Measurements from ENCODE around the gene DEPDC1B.
A peak's percentile ranks its signal among the peaks of the same experiment; 100 is the strongest.
"Not testable (repeated sequence)": the region's sequence is repeated elsewhere in the genome, so short reads cannot be mapped to it uniquely, and the experiment has no call there.

Gene DEPDC1B, protein sequence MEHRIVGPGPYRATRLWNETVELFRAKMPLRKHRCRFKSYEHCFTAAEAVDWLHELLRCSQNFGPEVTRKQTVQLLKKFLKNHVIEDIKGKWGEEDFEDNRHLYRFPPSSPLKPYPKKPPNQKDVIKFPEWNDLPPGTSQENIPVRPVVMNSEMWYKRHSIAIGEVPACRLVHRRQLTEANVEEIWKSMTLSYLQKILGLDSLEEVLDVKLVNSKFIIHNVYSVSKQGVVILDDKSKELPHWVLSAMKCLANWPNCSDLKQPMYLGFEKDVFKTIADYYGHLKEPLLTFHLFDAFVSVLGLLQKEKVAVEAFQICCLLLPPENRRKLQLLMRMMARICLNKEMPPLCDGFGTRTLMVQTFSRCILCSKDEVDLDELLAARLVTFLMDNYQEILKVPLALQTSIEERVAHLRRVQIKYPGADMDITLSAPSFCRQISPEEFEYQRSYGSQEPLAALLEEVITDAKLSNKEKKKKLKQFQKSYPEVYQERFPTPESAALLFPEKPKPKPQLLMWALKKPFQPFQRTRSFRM

DNA sequence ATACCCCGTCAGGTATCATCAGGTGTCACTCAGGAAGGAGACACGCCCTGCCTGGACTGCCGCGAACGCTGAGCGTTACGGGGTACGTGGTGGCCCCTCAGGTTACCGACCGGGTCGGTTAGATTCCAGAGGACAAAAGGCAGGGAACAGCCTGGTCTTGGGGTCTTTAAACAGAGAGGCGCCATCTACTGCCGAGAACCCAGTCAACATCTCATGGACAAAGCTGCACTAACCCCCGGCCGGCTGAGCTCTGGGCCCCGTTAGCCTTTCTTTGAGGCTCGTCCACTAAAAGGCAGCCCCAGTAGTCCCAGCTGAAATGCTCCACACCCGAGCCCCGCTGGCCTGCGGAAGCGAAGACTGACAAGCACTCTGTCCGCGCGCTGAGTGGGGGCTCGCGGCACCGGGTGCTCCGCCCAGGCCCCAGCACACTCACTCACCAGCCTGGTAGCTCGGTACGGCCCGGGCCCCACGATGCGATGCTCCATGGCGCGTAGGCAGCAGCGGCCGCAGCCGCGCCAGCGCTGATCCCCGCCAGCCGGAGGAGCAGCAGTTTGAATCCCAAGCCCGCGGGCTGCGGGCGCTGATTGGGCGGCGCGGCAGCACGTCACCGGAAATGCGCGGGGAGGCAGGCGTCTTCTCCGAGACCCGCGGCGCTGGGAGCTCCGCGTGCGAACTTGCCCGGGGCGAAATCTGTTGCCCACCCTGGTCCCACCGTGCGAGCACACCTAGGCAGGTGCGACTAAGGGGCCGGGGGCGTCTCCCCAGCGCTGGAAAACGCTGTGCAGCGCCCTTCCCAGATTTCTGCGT is at the start of gene DEPDC1B:
TSS of gene DEPDC1B (minus strand) at position 558 of the 807 bp plus-strand sequence. CDS start at position 485, 73 bp downstream.
- peak within 1 kb of the TSS; percentile 85 for H3K27ac Mint-ChIP-seq
- ATAC-seq (peak; percentile 98), DNase-seq (peak; percentile 90)
- H3K9me3 Mint-ChIP-seq: no peaks in the 10 kb centered on the region
- peaks cover 8% of the 10 kb centered on the region for H3K27me3 Mint-ChIP-seq
- no peaks in the 10 kb centered on the region for H3K36me3 Mint-ChIP-seq (ENCODE audit: low read depth)
- H3K4me3 Mint-ChIP-seq: peak within 1 kb of the TSS; percentile 86
- peaks cover 20% of the 10 kb centered on the region for H3K4me1 Mint-ChIP-seq

DNA sequence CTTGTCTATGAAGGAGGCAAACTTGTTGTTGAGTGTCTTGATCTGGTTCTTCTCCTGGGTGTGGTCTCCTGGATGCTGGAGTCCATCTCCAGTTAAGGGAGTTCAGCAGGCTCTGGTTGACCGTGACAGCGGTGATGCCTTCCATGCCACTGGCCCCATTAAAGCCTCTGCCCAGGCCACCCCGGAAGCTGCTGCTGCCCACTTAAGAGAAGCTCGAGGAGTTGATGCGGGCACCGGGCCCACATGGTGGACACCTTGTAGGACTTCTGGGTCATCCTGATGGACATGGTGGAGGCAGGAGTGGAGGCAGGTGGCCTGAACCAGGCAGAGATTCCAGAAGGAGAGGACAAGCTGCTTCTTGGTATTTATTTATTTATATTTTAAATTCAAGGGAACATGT is 44.7 kb upstream of the DEPDC1B start:
- no peak overlapping the region for H3K27ac Mint-ChIP-seq
- no peak overlapping the region for H3K4me3 Mint-ChIP-seq
- ATAC-seq: no peak
- no peak for DNase-seq
- H3K4me1 Mint-ChIP-seq: no peaks in the 10 kb centered on the region
- H3K9me3 Mint-ChIP-seq: peaks cover 16% of the 10 kb centered on the region
- no peaks in the 10 kb centered on the region for H3K36me3 Mint-ChIP-seq (ENCODE audit: low read depth)
- peaks cover 5% of the 10 kb centered on the region for H3K27me3 Mint-ChIP-seq

DNA sequence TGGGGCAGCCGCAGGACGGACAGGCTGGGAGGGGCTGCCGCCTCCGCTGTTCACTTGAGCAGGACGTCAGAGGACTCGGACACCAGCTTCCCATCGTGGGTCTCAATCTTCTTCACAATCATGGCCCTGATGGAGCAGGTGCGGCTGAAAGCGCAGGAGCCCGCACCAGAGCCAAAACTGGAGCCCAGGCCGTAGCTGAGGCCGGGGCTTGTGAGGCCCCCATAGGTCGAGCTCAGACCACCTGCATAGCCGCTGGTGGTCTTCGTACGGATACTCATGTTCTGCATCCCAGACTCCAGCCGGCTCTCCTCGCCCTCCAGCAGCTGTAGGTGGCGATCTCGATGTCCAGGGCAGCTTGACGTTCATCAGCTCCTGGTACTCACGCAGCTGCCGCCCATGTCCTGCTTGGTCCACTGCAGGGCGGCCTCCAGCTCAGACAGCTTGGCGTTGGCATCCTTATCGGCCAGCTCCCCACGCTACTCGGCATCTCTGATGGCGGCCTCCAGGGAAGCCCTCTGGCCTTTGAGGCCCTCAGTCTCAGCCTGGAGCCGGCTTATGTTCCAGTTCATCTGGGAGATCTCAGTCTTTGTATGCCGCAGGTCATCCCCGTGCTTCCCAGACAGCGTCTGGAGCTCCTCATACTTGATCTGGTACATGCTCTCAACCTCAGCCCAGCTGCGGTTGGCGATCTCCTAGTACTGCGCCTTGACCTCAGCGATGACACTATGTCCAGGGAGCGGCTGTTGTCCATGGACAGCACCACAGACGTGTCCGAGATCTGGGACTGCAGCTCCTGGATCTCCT is 43.7 kb upstream of the DEPDC1B start:
- Mint-ChIP-seq H3K27me3 (peaks cover 5% of the 10 kb centered on the region), H3K36me3 (ENCODE audit: low read depth) (no peaks in the 10 kb centered on the region), H3K27ac (no peak overlapping the region), H3K4me3 (no peak overlapping the region), H3K4me1 (no peaks in the 10 kb centered on the region), H3K9me3 (peaks cover 16% of the 10 kb centered on the region)
- DNase-seq (no peak), ATAC-seq (no peak)

DNA sequence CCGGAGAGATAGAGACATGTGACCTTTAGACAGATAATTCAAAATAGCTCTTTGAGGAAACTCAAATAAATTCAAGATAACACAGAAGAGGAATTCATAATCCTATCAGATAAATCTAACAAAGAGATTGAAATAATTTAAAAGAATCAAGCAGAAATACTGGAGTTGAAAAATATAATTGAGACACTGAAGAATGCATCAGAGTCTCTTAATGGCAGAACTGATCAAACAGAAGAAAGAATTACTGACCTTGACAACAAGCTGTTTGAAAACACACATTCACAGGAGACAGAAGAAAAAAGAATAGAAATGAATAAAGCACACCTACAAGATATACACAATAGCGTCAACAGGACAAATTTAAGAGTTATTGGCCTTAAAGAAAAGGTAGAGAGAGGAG is 40.4 kb upstream of the DEPDC1B start:
- no peak for DNase-seq
- Mint-ChIP-seq H3K4me1 (no peaks in the 10 kb centered on the region), H3K27me3 (no peaks in the 10 kb centered on the region), H3K36me3 (ENCODE audit: low read depth) (no peaks in the 10 kb centered on the region), H3K4me3 (no peak overlapping the region), H3K9me3 (peaks cover 16% of the 10 kb centered on the region), H3K27ac (no peak overlapping the region)
- ATAC-seq: no peak

DNA sequence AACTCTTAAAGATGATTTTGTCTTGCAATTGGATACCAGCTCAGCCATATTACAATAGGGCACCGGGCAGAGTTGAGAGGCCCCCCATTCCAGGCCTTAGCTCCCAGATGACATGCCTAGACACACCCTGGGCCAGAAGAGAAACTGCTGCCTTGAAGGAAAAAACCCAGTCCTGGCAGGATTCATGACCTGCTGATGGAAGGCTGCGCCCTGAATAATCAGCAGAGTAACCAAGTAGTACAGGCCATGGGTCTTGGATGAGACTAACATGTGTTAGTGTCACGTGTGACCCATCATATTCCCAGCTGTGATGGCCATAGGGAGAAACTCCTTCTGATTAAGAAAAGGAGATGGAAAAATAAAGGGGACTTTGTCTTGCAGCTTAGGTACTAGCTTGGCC is 39.0 kb upstream of the DEPDC1B start:
- no peak overlapping the region for H3K4me3 Mint-ChIP-seq
- H3K27ac Mint-ChIP-seq: no peak overlapping the region
- H3K27me3 Mint-ChIP-seq: no peaks in the 10 kb centered on the region
- H3K4me1 Mint-ChIP-seq: no peaks in the 10 kb centered on the region
- H3K36me3 Mint-ChIP-seq (ENCODE audit: low read depth): no peaks in the 10 kb centered on the region
- ATAC-seq (no peak), DNase-seq (no peak)
- peaks cover 16% of the 10 kb centered on the region for H3K9me3 Mint-ChIP-seq

DNA sequence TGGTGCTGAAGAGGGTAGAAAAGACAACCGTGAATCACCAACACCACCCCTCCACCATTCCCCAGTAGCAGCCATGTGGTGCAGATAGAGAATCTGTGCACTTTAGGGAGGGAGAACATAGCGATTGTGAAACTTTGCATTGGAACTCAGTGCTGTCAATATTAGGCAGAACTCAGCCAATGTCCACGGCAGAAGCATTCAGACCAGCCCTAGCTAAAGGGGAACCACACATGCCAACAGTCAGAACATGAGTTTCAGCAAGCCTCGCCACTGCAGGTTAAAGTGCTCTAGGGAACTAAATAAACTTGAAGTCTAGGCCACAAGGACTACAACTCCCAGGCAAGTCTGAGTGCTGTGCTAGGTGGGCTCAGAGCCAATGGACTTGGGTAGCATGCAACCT is 38.5 kb upstream of the DEPDC1B start:
- H3K27ac Mint-ChIP-seq: no peak overlapping the region
- ATAC-seq (no peak), DNase-seq (no peak)
- peaks cover 16% of the 10 kb centered on the region for H3K9me3 Mint-ChIP-seq
- no peaks in the 10 kb centered on the region for H3K27me3 Mint-ChIP-seq
- H3K4me3 Mint-ChIP-seq: no peak overlapping the region
- H3K4me1 Mint-ChIP-seq: no peaks in the 10 kb centered on the region
- no peaks in the 10 kb centered on the region for H3K36me3 Mint-ChIP-seq (ENCODE audit: low read depth)

DNA sequence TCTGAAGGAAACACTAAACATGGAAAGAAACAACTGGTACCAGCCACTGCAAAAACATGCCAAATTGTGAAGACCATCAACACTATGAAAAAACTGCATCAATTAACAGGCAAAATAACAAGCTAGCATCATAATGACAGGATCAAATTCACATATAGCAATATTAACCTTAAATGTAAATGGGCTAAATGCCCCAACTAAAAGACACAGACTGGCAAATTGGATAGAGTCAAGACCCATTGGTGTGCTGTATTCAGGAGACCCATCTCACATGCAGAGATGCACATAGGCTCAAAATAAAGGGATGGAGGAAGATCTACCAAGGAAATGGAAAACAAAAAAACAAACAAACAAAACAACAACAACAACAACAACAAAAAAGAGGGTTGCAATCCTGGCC is 30.9 kb upstream of the DEPDC1B start:
- H3K27ac Mint-ChIP-seq; H3K36me3 Mint-ChIP-seq (ENCODE audit: low read depth); H3K27me3 Mint-ChIP-seq; H3K4me1 Mint-ChIP-seq; H3K9me3 Mint-ChIP-seq; DNase-seq; ATAC-seq; H3K4me3 Mint-ChIP-seq: not testable (repeated sequence)

DNA sequence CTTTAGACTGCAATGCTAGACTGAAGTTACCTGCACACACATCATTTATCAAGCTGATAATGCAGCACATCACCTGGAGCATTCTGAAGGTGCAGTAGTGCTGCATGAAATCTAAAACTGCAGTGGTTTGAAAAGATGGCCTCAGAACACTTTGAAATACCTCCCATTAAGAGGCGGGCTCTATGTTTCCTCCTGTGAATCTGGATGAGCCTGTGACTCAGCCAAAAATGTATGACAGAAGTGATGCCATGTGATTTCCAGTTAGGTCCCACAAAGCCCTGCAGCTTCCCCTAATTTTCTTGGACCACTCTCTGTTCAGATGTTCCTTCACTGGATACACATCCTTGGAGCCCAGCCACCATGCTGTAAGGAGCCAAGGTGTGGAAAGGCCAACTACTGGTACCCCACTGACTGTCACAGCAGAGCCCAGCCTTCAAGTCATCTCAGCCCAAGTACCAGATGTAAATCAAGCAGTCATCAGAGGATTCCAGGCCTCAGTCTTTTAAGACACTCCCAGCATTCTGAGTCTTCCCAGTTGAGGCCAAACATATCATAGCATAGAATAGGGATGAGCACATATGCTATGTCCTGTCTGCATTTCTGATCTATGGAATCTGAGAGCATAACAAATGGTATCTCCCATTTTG is 27.2 kb upstream of the DEPDC1B start:
- no peak for ATAC-seq
- Mint-ChIP-seq H3K36me3 (ENCODE audit: low read depth) (no peaks in the 10 kb centered on the region), H3K9me3 (no peaks in the 10 kb centered on the region), H3K4me1 (no peaks in the 10 kb centered on the region), H3K4me3 (no peak overlapping the region), H3K27ac (no peak overlapping the region), H3K27me3 (peaks cover 7% of the 10 kb centered on the region)
- DNase-seq: no peak

DNA sequence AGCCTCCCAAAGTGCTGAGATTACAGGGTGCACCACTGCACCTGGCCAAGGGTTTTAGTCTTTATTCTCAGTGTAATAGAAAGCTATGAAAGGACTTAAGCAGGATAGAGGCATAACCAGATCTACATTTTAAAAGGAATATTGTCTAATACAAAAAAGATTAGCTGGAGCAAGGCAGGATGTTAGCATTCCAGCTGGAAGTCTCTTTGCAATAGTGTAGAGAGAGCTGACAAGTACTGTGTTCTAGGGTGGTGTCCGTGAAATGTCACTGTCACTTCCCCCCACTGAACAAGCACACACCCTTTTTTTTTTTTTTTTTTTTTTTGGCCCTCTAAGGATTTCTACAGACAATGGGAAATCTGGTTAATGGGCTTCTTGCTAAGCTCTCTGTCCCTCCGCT is 24.2 kb upstream of the DEPDC1B start:
- peaks cover 8% of the 10 kb centered on the region for H3K27me3 Mint-ChIP-seq
- no peak overlapping the region for H3K27ac Mint-ChIP-seq
- H3K9me3 Mint-ChIP-seq: no peaks in the 10 kb centered on the region
- no peak for ATAC-seq
- no peaks in the 10 kb centered on the region for H3K36me3 Mint-ChIP-seq (ENCODE audit: low read depth)
- H3K4me1 Mint-ChIP-seq: no peaks in the 10 kb centered on the region
- H3K4me3 Mint-ChIP-seq: no peak overlapping the region
- no peak for DNase-seq

DNA sequence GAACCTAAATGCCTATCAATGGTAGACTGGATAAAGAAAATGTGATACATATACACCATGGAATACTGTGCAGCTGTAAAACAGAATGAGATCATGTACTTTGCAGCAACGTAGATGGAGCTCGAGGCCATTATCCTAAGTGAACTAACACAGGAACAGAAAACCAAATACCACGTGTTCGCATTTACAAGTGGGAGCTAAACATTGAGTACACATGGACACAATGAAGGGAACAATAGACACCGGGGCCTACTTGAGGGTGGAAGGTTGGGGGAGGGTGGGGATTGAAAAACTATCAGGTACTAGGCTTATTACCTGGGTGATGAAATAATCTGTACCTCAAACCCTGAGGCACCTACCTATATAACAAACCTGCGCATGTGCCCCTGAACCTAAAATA is 22.4 kb upstream of the DEPDC1B start:
- ATAC-seq (no peak), DNase-seq (no peak)
- no peak overlapping the region for H3K4me3 Mint-ChIP-seq
- no peak overlapping the region for H3K27ac Mint-ChIP-seq
- H3K4me1 Mint-ChIP-seq: no peaks in the 10 kb centered on the region
- H3K36me3 Mint-ChIP-seq (ENCODE audit: low read depth): no peaks in the 10 kb centered on the region
- H3K27me3 Mint-ChIP-seq: peaks cover 12% of the 10 kb centered on the region
- H3K9me3 Mint-ChIP-seq: peaks cover 2% of the 10 kb centered on the region

DNA sequence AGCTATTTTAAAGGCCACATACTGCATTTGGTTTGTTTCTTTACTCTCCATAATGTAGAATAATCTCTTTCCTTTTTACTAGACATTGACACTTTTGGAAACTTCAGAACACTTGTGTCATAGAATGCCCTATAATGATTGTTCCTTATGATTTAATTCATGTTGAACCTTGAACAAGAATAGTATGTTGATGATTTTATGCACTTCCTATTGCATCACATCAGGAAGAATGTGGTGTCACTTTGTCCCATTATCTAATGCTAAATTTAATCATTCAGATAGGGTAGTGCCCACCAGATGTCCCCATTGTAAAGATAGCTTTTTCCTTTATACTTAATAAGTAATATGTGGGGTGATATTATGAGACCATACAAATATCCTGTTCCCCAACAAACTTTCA is 19.4 kb upstream of the DEPDC1B start:
- Mint-ChIP-seq H3K9me3 (peaks cover 12% of the 10 kb centered on the region), H3K4me1 (no peaks in the 10 kb centered on the region), H3K4me3 (no peak overlapping the region), H3K27ac (no peak overlapping the region), H3K27me3 (peaks cover 24% of the 10 kb centered on the region), H3K36me3 (ENCODE audit: low read depth) (no peaks in the 10 kb centered on the region)
- ATAC-seq: no peak
- DNase-seq: no peak

DNA sequence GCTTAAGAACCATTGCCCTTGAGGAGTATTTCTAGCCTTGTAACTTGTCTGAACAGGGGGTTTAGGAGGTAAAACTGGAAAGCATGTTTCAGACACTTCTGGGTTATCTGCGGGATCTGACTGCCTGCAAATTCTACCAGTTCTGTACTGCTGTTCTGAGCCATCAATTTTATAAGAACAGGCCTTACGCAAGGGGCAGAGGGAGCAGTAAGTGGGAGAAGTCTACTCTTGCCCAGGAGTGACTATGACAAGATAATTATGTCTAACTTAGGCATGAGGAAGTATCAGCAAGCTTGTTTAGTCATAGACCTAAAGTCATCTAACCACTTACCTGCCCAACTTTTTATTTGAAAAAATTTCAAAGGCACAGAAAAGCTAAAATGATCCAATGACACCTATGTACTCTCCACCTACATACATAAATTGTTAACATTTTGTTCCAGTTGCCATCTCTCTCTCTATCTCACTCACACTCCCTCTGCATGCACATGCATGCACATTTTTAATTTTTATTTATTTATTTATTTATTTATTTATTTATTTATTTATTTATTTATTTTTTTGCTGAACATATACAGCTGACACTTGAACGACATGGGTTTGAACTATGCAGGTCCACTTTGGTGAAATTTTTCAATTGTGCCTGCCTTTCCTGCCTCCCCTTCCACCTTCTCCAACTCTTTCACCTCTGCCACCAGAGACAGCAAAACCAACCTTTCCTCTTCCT is 18.4 kb upstream of the DEPDC1B start:
- ATAC-seq (no peak), DNase-seq (no peak)
- peaks cover 14% of the 10 kb centered on the region for H3K9me3 Mint-ChIP-seq
- no peak overlapping the region for H3K27ac Mint-ChIP-seq
- H3K4me1 Mint-ChIP-seq: no peaks in the 10 kb centered on the region
- H3K4me3 Mint-ChIP-seq: no peak overlapping the region
- no peaks in the 10 kb centered on the region for H3K36me3 Mint-ChIP-seq (ENCODE audit: low read depth)
- H3K27me3 Mint-ChIP-seq: peaks cover 26% of the 10 kb centered on the region

DNA sequence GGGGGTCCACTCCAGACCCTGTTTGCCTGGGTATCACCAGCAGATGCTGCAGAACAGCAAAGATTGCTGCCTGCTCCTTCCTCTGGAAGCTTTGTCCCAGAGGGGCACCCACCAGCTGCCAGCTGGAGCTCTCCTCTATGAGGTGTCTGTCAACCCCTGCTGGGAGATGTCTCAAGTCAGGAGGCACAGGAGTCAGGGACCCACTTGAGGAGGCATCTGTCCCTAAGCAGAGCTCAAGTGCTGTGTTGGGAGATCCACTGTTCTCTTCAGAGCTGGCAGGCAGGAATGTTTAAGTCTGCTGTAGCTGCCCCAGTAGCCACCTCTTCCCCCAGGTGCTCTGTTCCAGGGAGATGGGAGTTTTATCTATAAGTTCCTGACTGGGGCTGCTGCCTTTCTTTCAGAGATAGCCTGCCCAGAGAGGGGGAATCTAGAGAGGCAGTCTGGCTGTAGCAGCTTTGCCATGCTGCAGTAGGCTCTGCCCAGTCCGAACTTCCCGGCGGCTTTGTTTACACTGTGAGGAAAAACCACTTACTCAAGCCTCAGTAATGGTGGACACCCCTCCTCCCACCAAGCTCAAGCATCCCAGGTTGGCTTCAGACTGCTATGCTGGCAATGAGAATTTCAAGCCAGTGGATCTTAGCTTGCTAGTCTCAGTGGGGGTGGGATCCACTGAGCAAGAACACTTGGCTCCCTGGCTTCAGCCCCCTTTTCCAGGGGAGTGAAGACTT is 15.4 kb upstream of the DEPDC1B start:
- H3K4me1 Mint-ChIP-seq; ATAC-seq; H3K36me3 Mint-ChIP-seq (ENCODE audit: low read depth); H3K27ac Mint-ChIP-seq; H3K4me3 Mint-ChIP-seq; DNase-seq: not testable (repeated sequence)
- Mint-ChIP-seq H3K9me3 (peaks cover 20% of the 10 kb centered on the region), H3K27me3 (peaks cover 31% of the 10 kb centered on the region)

Data from activated naive CD8-positive, alpha-beta T cell treated with anti-CD3 and anti-CD28 coated beads, Interleukin-2, amount 50 U/mL, for 24 hours (primary cell).